Neuronal stem cell (in vitro differentiated cells): Measurements from ENCODE around the gene PTX4.

Source experiments
- DNase-seq: peaks from one replicate; pipeline ENCODE4 v3.0.0-alpha.2; 2013; ENCODE audit warnings: low spot score
- H2AFZ ChIP-seq: one replicate; pipeline ENCODE4 v1.6.1; 2013; ENCODE audit warnings: mild to moderate bottlenecking, low read length, inconsistent platforms
- H2AK5ac ChIP-seq: 2 replicates; pipeline ENCODE4 v1.6.1; 2013; ENCODE audit warnings: low read depth, mild to moderate bottlenecking, inconsistent platforms, low read length, moderate library complexity, mixed read lengths
- H2BK120ac ChIP-seq: 2 replicates; pipeline ENCODE4 v1.6.1; 2013; ENCODE audit warnings: low read depth, mild to moderate bottlenecking, inconsistent platforms, low read length, moderate library complexity, mixed read lengths
- H2BK12ac ChIP-seq: one replicate; pipeline ENCODE4 v1.6.1; 2013; ENCODE audit warnings: low read length, inconsistent platforms
- H2BK15ac ChIP-seq: 2 replicates; pipeline ENCODE4 v1.6.1; 2013; ENCODE audit warnings: mild to moderate bottlenecking, low read length, inconsistent platforms, mixed read lengths
- H2BK5ac ChIP-seq: one replicate; pipeline ENCODE4 v1.6.1; 2013; ENCODE audit warnings: inconsistent platforms, mild to moderate bottlenecking, low read length, moderate library complexity
- H3K14ac ChIP-seq: one replicate; pipeline ENCODE4 v1.6.1; 2013; ENCODE audit warnings: low read length, inconsistent platforms
- H3K18ac ChIP-seq: 2 replicates; pipeline ENCODE4 v1.6.1; 2013; ENCODE audit warnings: low read length, inconsistent platforms
- H3K23ac ChIP-seq: 2 replicates; pipeline ENCODE4 v1.6.1; 2013; ENCODE audit warnings: low read depth, mild to moderate bottlenecking, mixed read lengths, low read length, inconsistent platforms; ENCODE audit not compliant: poor library complexity
- H3K27ac ChIP-seq: replicated peaks from 3 replicates; pipeline ENCODE4 v1.5.1; 2013; ENCODE audit warnings: low read length, inconsistent platforms
- H3K27me3 ChIP-seq, 3 experiments: 2 replicates each; pipeline ENCODE4 v1.6.1; 2013; ENCODE audit warnings: low read length in 3 of 3, mild to moderate bottlenecking in 2 of 3, inconsistent platforms in 1 of 3, low read depth in 1 of 3, mixed read lengths in 1 of 3, moderate library complexity in 1 of 3; ENCODE audit not compliant: control insufficient read depth in 3 of 3, insufficient read depth in 3 of 3
- H3K36me3 ChIP-seq, 2 donors: replicated peaks in 1 of 2; 2 replicates each; pipeline ENCODE4 v1.6.1; 2013; ENCODE audit warnings: low read length in 2 of 2; ENCODE audit not compliant: control insufficient read depth in 2 of 2, insufficient read depth in 2 of 2
- H3K4ac ChIP-seq: 2 replicates; pipeline ENCODE4 v1.6.1; 2013; ENCODE audit warnings: inconsistent platforms, mild to moderate bottlenecking, low read length, moderate library complexity
- H3K4me1 ChIP-seq, 2 donors: 1 replicate in 1 of 2; 2 replicates in 1 of 2; pipeline ENCODE4 v1.6.1; 2013; ENCODE audit warnings: low read length in 2 of 2, low read depth in 1 of 2; ENCODE audit not compliant: control insufficient read depth in 2 of 2, insufficient read depth in 1 of 2
- H3K4me2 ChIP-seq: one replicate; pipeline ENCODE4 v1.6.1; 2013; ENCODE audit warnings: mild to moderate bottlenecking, low read length, inconsistent platforms; ENCODE audit not compliant: insufficient read depth, poor library complexity, severe bottlenecking
- H3K4me3 ChIP-seq, 2 donors: 2 replicates each; pipeline ENCODE4 v1.5.1; 2013; ENCODE audit warnings: low read length in 2 of 2, mild to moderate bottlenecking in 2 of 2, inconsistent platforms in 1 of 2, moderate library complexity in 1 of 2
- H3K79me1 ChIP-seq: one replicate; pipeline ENCODE4 v1.6.1; 2013; ENCODE audit warnings: low read depth, mild to moderate bottlenecking, inconsistent platforms, low read length, moderate library complexity
- H3K9ac ChIP-seq: one replicate; pipeline ENCODE4 v1.6.1; 2013; ENCODE audit warnings: mild to moderate bottlenecking, low read depth, low read length, inconsistent platforms; ENCODE audit not compliant: poor library complexity
- H3K9me3 ChIP-seq, 2 donors: replicated peaks in 1 of 2; 2 replicates each; pipeline versions ENCODE3 to v1.6.1; 2013; ENCODE audit warnings: low read length in 2 of 2, mild to moderate bottlenecking in 2 of 2, inconsistent platforms in 1 of 2, low read depth in 1 of 2, mixed read lengths in 1 of 2, moderate library complexity in 1 of 2; ENCODE audit not compliant: control insufficient read depth in 2 of 2, insufficient read depth in 1 of 2
- H4K8ac ChIP-seq: one replicate; pipeline ENCODE4 v1.6.1; 2013; ENCODE audit warnings: low read depth, mild to moderate bottlenecking, inconsistent platforms, low read length, moderate library complexity
- H4K91ac ChIP-seq: one replicate; pipeline ENCODE4 v1.6.1; 2013; ENCODE audit warnings: low read length, low read depth, mild to moderate bottlenecking, inconsistent platforms; ENCODE audit not compliant: poor library complexity
- WGBS, 2 donors: extraction: QIAGEN DNeasy Blood & Tissue Kit; methylation state at CpG; one replicate each; pipeline ENCODE4 v1.1.7; 2013; ENCODE audit warnings: missing lambda C conversion rate in 2 of 2, mixed read lengths in 1 of 2; ENCODE audit not compliant: insufficient read length in 2 of 2, insufficient replicate concordance in 1 of 2; ENCODE audit errors: extremely low coverage in 2 of 2; 5-methylcytosine and 5-hydroxymethylcytosine counted together

PTX4 gene

DNA sequence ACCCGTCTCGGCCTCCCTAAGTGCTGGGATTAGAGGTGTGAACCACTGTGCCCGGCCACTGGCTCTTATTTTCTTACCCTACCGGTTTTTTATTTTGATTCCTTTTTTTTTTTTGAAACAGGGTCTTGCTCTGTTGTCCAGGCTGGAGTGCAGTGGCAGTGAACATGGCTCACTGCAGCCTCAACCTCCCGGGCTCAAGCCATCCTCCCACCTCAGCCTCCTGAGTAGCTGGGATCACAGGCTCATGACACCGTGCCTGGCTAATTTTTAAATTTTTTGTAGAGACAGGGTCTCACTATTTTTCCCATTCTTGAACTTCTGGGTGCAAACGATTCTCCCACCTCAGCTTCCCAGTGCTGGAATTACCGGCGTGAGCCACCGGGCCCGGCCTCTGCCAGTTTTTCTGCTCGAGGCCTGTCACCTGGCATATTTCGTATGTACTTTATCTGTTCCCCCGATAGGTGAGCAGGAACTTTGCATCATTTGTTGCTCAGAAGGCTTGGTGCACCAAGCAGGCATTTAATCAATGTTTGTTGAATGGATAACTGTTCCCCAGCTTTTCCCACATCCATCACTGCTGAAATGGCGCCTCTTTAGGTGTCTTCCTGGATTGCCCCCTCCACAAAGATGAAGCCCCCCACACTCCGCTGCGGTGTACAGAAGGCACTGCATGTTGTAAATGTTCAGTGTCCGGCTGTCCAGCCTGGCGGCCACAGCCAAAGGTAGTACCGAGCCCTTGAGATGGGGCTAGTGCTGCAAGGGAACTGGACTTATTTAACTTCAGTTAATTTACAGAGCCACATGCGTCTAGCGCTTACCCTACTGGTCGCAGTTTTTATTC lies 3.6 kb upstream of the PTX4 start:
- H3K4me2 ChIP-seq = peak overlapping the region; percentile 78
- no peak overlapping the region for H4K91ac ChIP-seq
- H4K8ac ChIP-seq = no peak overlapping the region
- H3K23ac ChIP-seq = no peak overlapping the region
- H2BK5ac ChIP-seq = no peak overlapping the region
- H3K9ac ChIP-seq = no peak overlapping the region
- H2BK15ac ChIP-seq = no peak overlapping the region
- peak overlapping the region; percentile 9 for H2AK5ac ChIP-seq
- no peak overlapping the region for H2BK12ac ChIP-seq
- H3K9me3 ChIP-seq = no peaks in the 10 kb centered on the region
- peaks cover 10 to 11% of the 10 kb centered on the region in 2 donors for H3K4me1 ChIP-seq
- no peak overlapping the region for H3K4ac ChIP-seq
- no CpG with 5 or more reads among the region's 23 CpGs for WGBS, 2 donors
- peak overlapping the region in 1 of 2 donors; percentile 86 for H3K4me3 ChIP-seq
- H2BK120ac ChIP-seq = no peak overlapping the region
- H3K27ac ChIP-seq = no peak overlapping the region
- H2AFZ ChIP-seq = peak overlapping the region; percentile 99
- no peaks in the 10 kb centered on the region for H3K27me3 ChIP-seq
- no peak for DNase-seq
- no peak overlapping the region for H3K14ac ChIP-seq
- peaks cover 22 to 34% of the 10 kb centered on the region in 2 donors for H3K36me3 ChIP-seq
- peak overlapping the region; percentile 15 for H3K18ac ChIP-seq
- H3K79me1 ChIP-seq = peaks cover 19% of the 10 kb centered on the region

DNA sequence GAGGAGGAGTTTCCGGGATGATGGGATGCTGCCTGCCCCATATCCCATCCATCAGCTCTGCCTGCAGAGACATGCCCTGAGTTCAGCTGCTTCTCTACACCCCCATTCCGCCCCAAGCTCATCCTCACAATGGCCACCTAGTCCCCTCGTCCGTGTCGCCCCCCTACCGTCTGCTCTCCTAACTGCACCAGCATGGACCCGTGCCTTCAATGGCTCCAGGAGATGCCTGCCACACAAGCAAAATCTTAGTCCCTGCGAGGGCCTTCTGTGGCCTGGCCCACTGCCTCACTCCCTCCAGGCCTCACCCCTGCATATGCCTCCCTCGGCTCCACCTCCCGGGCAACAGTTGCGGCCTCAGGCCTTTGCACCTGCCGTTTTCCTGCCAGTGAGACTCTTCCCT lies 2.6 kb upstream of the PTX4 start:
- no peak overlapping the region for H3K27ac ChIP-seq
- H2BK5ac ChIP-seq = no peak overlapping the region
- no peak overlapping the region for H4K8ac ChIP-seq
- H3K18ac ChIP-seq = no peak overlapping the region
- peaks cover 10 to 11% of the 10 kb centered on the region in 2 donors for H3K4me1 ChIP-seq
- peak overlapping the region; percentile 0 for H2BK12ac ChIP-seq
- no peak overlapping the region for H3K4me3 ChIP-seq
- no peak overlapping the region for H3K14ac ChIP-seq
- peaks cover 15 to 24% of the 10 kb centered on the region in 2 donors for H3K36me3 ChIP-seq
- H3K79me1 ChIP-seq = peaks cover 19% of the 10 kb centered on the region
- no peak overlapping the region for H3K23ac ChIP-seq
- H2BK120ac ChIP-seq = no peak overlapping the region
- H2AK5ac ChIP-seq = no peak overlapping the region
- DNase-seq = no peak
- no CpG with 5 or more reads among the region's 12 CpGs for WGBS, 2 donors
- no peaks in the 10 kb centered on the region for H3K27me3 ChIP-seq
- H4K91ac ChIP-seq = no peak overlapping the region
- H3K4me2 ChIP-seq = no peak overlapping the region
- H2AFZ ChIP-seq = peak overlapping the region; percentile 65
- peak overlapping the region; percentile 2 for H2BK15ac ChIP-seq
- H3K9ac ChIP-seq = no peak overlapping the region
- no peak overlapping the region for H3K4ac ChIP-seq
- H3K9me3 ChIP-seq = no peaks in the 10 kb centered on the region

DNA sequence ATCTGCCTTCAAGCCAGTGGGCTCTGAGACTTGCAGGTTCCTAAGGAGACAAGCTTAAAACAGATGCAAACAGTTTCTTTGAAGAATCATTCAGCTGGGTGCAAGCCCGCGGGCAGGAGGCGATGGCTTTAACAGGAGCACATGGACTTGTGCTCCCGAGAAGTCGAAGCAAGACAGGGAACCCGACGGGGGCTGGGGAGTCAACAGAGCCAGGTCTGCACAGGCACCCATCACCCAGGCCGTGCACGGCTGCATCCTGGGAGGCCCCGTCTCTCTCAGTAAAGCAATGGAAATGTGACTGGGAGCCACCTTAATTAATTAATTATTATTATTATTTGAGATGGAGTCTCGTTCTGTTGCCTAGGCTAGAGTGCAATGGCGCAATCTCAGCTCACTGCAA lies 333 bp upstream of the PTX4 start:
- no peak for DNase-seq
- Histone ChIP-seq H2BK12ac (no peak overlapping the region), H3K23ac (no peak overlapping the region), H2AK5ac (peak overlapping the region; percentile 43), H2BK5ac (no peak overlapping the region), H4K8ac (no peak overlapping the region), H3K18ac (no peak overlapping the region), H3K14ac (no peak overlapping the region), H3K27me3 (no peaks in the 10 kb centered on the region), H2BK120ac (no peak overlapping the region), H3K79me1 (peaks cover 11% of the 10 kb centered on the region), H2AFZ (peak overlapping the region; percentile 16), H3K4me3 (no peak overlapping the region), H3K4ac (no peak overlapping the region), H2BK15ac (no peak overlapping the region), H3K9ac (peak overlapping the region; percentile 63), H3K4me1 (peaks cover 6% of the 10 kb centered on the region in 2 donors), H4K91ac (no peak overlapping the region), H3K9me3 (no peaks in the 10 kb centered on the region), H3K36me3 (peaks cover 0 to 1% of the 10 kb centered on the region in 2 donors), H3K4me2 (no peak overlapping the region), H3K27ac (no peak overlapping the region)
- no CpG with 5 or more reads among the region's 12 CpGs for whole genome bisulfite sequencing, 2 donors

DNA sequence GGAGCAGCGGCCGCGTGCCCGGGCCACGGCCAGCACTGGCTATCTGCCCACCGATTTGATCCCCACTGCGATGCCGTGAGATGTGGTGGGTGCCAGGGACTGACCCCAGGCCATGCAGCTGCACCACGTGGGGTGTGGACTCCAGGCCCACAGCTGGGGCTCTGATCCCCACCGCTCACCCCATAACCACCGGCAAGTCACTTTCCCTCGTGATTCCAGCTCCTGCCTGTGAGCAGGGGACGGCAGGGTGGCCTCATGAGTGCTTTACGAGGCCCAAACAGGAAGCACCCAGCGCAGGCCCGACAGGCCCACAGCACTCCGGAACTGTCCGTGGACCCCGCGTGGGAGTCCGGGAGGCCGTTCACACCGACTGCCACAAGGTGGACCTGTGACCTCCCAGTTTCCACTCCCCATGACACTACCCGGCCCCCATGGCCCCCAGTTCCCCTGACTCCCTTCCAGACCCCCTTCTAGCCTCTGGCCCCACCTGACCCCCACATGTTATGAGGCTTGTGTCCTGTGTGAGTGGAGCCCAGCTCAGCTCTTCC lies 616 bp downstream of the PTX4 start:
- no CpG with 5 or more reads among the region's 24 CpGs for WGBS, 2 donors
- H2BK120ac ChIP-seq = no peak overlapping the region

More for the DNA sequence above, 616 bp downstream of the PTX4 start:
- Histone ChIP-seq H3K14ac (no peak overlapping the region), H3K9me3 (no peaks in the 10 kb centered on the region), H3K36me3 (no peaks in the 10 kb centered on the region), H3K9ac (no peak overlapping the region), H3K4me1 (peaks cover 3 to 6% of the 10 kb centered on the region in 2 donors), H4K91ac (no peak overlapping the region), H2AK5ac (peak overlapping the region; percentile 98), H2BK12ac (peak overlapping the region; percentile 46), H2AFZ (peak overlapping the region; percentile 16), H3K79me1 (peaks cover 6% of the 10 kb centered on the region), H3K27me3 (peaks cover 0 to 4% (median 0%) of the 10 kb centered on the region in 3 experiments), H3K4me3 (no peak overlapping the region), H2BK5ac (no peak overlapping the region), H3K18ac (no peak overlapping the region), H4K8ac (no peak overlapping the region), H2BK15ac (peak overlapping the region; percentile 79), H3K4ac (no peak overlapping the region), H3K23ac (no peak overlapping the region), H3K4me2 (no peak overlapping the region), H3K27ac (no peak overlapping the region)
- no peak for DNase-seq
